ENCODE results near the gene NUMBL. TPM values are rescaled to one million over a fixed set of nuclear protein-coding genes. Genes with fewer than 3 reads are reported as not detected.
A peak's percentile ranks its signal among the peaks of the same experiment; 100 is the strongest.

The NUMBL gene
- total and polyA plus RNA-seq, 2 of the 4 experiments (the other 2 are of a cell fraction): 6.3 to 29.0 TPM

GRCh38 chr19:40677156-40677555 is 13.3 kb downstream of the NUMBL start:
- H2AFZ ChIP-seq (replicated peaks; ENCODE audit: low read length, poor library complexity): no peak overlapping the region
- H3K9me3 ChIP-seq (ENCODE audit: control insufficient read depth, insufficient read depth, low read length): no peaks in the 10 kb centered on the region
- H4K5ac ChIP-seq (ENCODE audit: low read depth, low read length): no peak overlapping the region
- H3K36me3 ChIP-seq (ENCODE audit: control insufficient read depth, insufficient read depth, low read length): peaks cover 76% of the 10 kb centered on the region
- no peaks in the 10 kb centered on the region for H3K4me1 ChIP-seq (ENCODE audit: control insufficient read depth, insufficient read depth, low read length)
- no peak overlapping the region for H2BK5ac ChIP-seq (ENCODE audit: low read depth, low read length, poor library complexity, severe bottlenecking)
- in situ Hi-C loops (cut with MboI; ENCODE audit: low sequenced_read_pairs) (no loop called here), intact Hi-C loops (cut with micrococcal nuclease) (no loop called here), dilution Hi-C loops (cut with HindIII; ENCODE audit: low sequenced_read_pairs, unreplicated experiment) (no loop called here)
- H3K4me3 ChIP-seq (ENCODE audit: insufficient read depth, low read depth, low read length): no peak overlapping the region
- H3K9me1 ChIP-seq (ENCODE audit: insufficient read depth, low read length): peaks cover 8% of the 10 kb centered on the region
- BruUV-seq (replicated peaks): no TSS peak
- no peak overlapping the region for H3K4ac ChIP-seq (ENCODE audit: low read depth, low read length)
- H4K20me1 ChIP-seq (ENCODE audit: insufficient read depth, low read length): peaks cover 8% of the 10 kb centered on the region; the same call in 1 of the 2 replicates
- H3K4me2 ChIP-seq (ENCODE audit: low read depth, low read length): no peak overlapping the region
- H3K79me1 ChIP-seq (ENCODE audit: low read depth in 1 of 2, low read length in 2 of 2): peaks cover 6 to 18% of the 10 kb centered on the region in 2 experiments
- H2AK9ac ChIP-seq (replicated peaks; ENCODE audit: low read depth, low read length, poor library complexity): peak overlapping the region; percentile 55
- no peak overlapping the region for H3K18ac ChIP-seq (ENCODE audit: low read depth, low read length)
- DNase-seq (no peak), ATAC-seq (ENCODE audit: low read depth) (no peak)
- H2BK15ac ChIP-seq (ENCODE audit: low read depth, low read length): no peak overlapping the region
- ChIA-PET POLR2A (ENCODE audit: unreplicated experiment) (no interaction called here), CTCF (no interaction called here)
- H3K14ac ChIP-seq (replicated peaks; ENCODE audit: low read depth, low read length): no peak overlapping the region
- no peak overlapping the region for H3K27ac ChIP-seq (ENCODE audit: insufficient read depth, low read length)
- H2BK20ac ChIP-seq (ENCODE audit: low read depth, low read length): no peak overlapping the region
- no peak overlapping the region for H4K91ac ChIP-seq (ENCODE audit: insufficient read depth, low read depth, low read length)
- H3K56ac ChIP-seq (ENCODE audit: extremely low read depth, insufficient read depth, low read length): no peak overlapping the region
- no peaks in the 10 kb centered on the region for H3K27me3 ChIP-seq (ENCODE audit: control insufficient read depth, insufficient read depth, low read length)
- H2BK120ac ChIP-seq (ENCODE audit: low read depth, low read length): no peak overlapping the region
- no peak overlapping the region for H4K8ac ChIP-seq (ENCODE audit: low read depth in 2 of 2, low read length in 2 of 2)
- 94% methylated on average over 6 of the region's 23 CpGs; no CpG with 5 or more reads in 1 of the 2 experiments for WGBS, 2 experiments (ENCODE audit: extremely low coverage in 2 of 2, insufficient read length in 1 of 2)
- TF ChIP-seq RFX5 (IDR thresholded peaks at IDR 0.05; ENCODE audit: low read depth, low read length) (no peak), POLR2A (IDR thresholded peaks at IDR 0.05; ENCODE audit: low read depth, low read length) (no peak), CHD1 (IDR thresholded peaks at IDR 0.05; ENCODE audit: low read depth, low read length) (no peak), CTCF (conservative IDR thresholded peaks at IDR 0.05; ENCODE audit: low read depth, low read length) (no peak), CEBPB (IDR thresholded peaks at IDR 0.05; ENCODE audit: low read depth, low read length) (no peak), MAFK (IDR thresholded peaks at IDR 0.05; ENCODE audit: low read depth, low read length) (no peak), MXI1 (IDR thresholded peaks at IDR 0.05; ENCODE audit: borderline replicate concordance, low read depth, low read length) (no peak), MAZ (IDR thresholded peaks at IDR 0.05; ENCODE audit: borderline replicate concordance, low read depth, low read length) (no peak), USF2 (IDR thresholded peaks at IDR 0.05; ENCODE audit: low read depth, low read length) (no peak), SMC3 (IDR thresholded peaks at IDR 0.05; ENCODE audit: low read depth, low read length) (no peak), RAD21 (IDR thresholded peaks at IDR 0.05; ENCODE audit: low read length) (no peak), ELK1 (IDR thresholded peaks at IDR 0.05; ENCODE audit: borderline replicate concordance, low read depth, low read length) (no peak), RCOR1 (IDR thresholded peaks at IDR 0.05; ENCODE audit: insufficient replicate concordance, low read length) (no peak), BHLHE40 (IDR thresholded peaks at IDR 0.05; ENCODE audit: low read depth, low read length) (no peak)
- H2AK5ac ChIP-seq (ENCODE audit: low read depth, low read length): no peak overlapping the region
- H3K23ac ChIP-seq (ENCODE audit: low read depth, low read length): no peak overlapping the region
- no peak overlapping the region for H3K9ac ChIP-seq (ENCODE audit: low read depth, low read length)
